ENCODE measurements around the gene GALE.

DNA sequence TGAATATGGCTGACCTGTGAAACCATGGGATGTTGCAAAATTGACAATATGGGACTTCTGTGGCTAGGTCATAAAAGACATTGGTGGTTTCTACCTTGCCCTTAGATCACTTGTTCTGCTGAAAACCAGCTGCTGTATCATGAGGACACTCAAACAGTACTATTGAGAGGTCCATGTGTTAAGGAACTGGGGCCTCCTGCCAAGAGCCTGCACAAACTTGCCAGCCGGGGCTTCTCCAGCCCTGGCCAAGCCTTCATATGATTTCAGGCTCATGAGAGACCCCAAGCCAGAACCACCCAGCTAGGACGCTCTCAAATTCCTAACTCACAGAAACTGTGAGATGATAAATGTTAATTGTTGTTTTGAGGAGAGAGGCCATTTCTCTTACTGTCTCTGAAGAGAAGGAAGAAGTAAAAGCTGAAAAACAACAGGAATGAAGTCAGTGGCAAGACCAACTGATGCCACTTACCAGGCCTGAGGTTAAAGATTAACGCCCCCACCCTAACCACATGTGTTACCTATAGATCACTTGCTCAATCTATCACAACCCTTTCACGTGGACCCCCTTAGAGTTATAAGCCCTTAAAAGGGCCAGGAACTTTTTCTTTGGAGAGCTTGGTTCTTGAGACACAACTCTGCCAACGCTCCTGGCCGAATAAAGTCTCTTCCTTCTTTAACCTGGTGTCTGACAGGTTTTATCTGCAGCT, 26.2 kb downstream of the GALE start:
- TF ChIP-seq, protein P1, sequence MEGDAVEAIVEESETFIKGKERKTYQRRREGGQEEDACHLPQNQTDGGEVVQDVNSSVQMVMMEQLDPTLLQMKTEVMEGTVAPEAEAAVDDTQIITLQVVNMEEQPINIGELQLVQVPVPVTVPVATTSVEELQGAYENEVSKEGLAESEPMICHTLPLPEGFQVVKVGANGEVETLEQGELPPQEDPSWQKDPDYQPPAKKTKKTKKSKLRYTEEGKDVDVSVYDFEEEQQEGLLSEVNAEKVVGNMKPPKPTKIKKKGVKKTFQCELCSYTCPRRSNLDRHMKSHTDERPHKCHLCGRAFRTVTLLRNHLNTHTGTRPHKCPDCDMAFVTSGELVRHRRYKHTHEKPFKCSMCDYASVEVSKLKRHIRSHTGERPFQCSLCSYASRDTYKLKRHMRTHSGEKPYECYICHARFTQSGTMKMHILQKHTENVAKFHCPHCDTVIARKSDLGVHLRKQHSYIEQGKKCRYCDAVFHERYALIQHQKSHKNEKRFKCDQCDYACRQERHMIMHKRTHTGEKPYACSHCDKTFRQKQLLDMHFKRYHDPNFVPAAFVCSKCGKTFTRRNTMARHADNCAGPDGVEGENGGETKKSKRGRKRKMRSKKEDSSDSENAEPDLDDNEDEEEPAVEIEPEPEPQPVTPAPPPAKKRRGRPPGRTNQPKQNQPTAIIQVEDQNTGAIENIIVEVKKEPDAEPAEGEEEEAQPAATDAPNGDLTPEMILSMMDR (IDR thresholded peaks at IDR 0.05): no peak
- TF ChIP-seq ZFX (IDR thresholded peaks at IDR 0.05; ENCODE audit: borderline replicate concordance): no peak
